Measurements from ENCODE around the gene WNK1. TPM values are rescaled to one million over a fixed set of nuclear protein-coding genes. Genes with fewer than 3 reads are reported as not detected.

Gene WNK1
- total RNA-seq, 1 donor from 2014 or later, result 157 TPM

DNA sequence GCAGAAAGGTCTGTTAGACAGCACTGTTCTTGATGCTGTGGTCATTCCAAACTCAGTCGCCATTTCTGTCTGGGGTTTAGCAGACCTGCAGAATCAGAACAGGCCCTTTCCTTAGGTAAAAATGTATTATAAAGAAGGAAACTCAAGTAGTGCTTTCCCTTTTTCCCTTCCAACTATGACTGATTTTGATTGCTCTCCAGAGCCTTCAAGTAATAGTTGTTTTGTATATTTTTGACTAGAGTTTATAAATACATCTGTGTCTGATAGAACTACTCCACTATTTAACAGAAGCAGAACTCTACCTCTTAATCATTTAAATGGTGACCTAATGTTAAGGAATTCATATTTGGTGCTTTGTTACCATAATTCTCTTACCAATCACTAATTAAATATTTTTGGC is 74.0 kb downstream of the WNK1 start:
- DNase-seq (ENCODE audit: low read depth) (no peak), FAIRE-seq (no peak)
- H3K36me3 ChIP-seq (ENCODE audit: insufficient read depth, low read length), result peaks cover 11% of the 10 kb centered on the region
- H3K4me1 ChIP-seq (ENCODE audit: insufficient read depth, low read length), result no peaks in the 10 kb centered on the region
- H3K4me3 Mint-ChIP-seq (ENCODE audit: unreplicated experiment), result no peak overlapping the region
- H3K27me3 Mint-ChIP-seq (ENCODE audit: low read depth, unreplicated experiment), result no peaks in the 10 kb centered on the region
- H3K27ac ChIP-seq (ENCODE audit: low read depth, low read length), result no peak overlapping the region
- no peak overlapping the region for H3K4me3 ChIP-seq (ENCODE audit: insufficient read depth, low read depth, low read length)
- H3K9me3 Mint-ChIP-seq (ENCODE audit: unreplicated experiment), result no peaks in the 10 kb centered on the region
- no peak overlapping the region for H3K9ac ChIP-seq (ENCODE audit: low read length)
- H3K79me2 ChIP-seq (ENCODE audit: insufficient read depth, low read length), result peaks cover 60% of the 10 kb centered on the region
- H3K4me2 ChIP-seq (ENCODE audit: low read length), result no peak overlapping the region
- no peak overlapping the region for H2AFZ ChIP-seq (ENCODE audit: low read depth, low read length)
- no peaks in the 10 kb centered on the region for H3K27me3 ChIP-seq (ENCODE audit: insufficient read depth, low read length)
- H4K20me1 ChIP-seq (ENCODE audit: insufficient read depth, low read length), result peaks cover 44% of the 10 kb centered on the region
- TF ChIP-seq, protein P1, sequence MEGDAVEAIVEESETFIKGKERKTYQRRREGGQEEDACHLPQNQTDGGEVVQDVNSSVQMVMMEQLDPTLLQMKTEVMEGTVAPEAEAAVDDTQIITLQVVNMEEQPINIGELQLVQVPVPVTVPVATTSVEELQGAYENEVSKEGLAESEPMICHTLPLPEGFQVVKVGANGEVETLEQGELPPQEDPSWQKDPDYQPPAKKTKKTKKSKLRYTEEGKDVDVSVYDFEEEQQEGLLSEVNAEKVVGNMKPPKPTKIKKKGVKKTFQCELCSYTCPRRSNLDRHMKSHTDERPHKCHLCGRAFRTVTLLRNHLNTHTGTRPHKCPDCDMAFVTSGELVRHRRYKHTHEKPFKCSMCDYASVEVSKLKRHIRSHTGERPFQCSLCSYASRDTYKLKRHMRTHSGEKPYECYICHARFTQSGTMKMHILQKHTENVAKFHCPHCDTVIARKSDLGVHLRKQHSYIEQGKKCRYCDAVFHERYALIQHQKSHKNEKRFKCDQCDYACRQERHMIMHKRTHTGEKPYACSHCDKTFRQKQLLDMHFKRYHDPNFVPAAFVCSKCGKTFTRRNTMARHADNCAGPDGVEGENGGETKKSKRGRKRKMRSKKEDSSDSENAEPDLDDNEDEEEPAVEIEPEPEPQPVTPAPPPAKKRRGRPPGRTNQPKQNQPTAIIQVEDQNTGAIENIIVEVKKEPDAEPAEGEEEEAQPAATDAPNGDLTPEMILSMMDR (IDR thresholded peaks at IDR 0.05; ENCODE audit: insufficient read depth, low read depth, low read length), result no peak
- TF ChIP-seq EZH2 (IDR thresholded peaks at IDR 0.05; ENCODE audit: insufficient read depth, low read length), result no peak
- H3K4me1 Mint-ChIP-seq (ENCODE audit: low read depth, unreplicated experiment), result peaks cover 6% of the 10 kb centered on the region
- H3K36me3 Mint-ChIP-seq (ENCODE audit: low read depth, unreplicated experiment), result peaks cover 16% of the 10 kb centered on the region
- no peaks in the 10 kb centered on the region for H3K9me3 ChIP-seq (ENCODE audit: insufficient read depth, low read depth, low read length)
- H3K27ac Mint-ChIP-seq (ENCODE audit: unreplicated experiment), result no peak overlapping the region

DNA sequence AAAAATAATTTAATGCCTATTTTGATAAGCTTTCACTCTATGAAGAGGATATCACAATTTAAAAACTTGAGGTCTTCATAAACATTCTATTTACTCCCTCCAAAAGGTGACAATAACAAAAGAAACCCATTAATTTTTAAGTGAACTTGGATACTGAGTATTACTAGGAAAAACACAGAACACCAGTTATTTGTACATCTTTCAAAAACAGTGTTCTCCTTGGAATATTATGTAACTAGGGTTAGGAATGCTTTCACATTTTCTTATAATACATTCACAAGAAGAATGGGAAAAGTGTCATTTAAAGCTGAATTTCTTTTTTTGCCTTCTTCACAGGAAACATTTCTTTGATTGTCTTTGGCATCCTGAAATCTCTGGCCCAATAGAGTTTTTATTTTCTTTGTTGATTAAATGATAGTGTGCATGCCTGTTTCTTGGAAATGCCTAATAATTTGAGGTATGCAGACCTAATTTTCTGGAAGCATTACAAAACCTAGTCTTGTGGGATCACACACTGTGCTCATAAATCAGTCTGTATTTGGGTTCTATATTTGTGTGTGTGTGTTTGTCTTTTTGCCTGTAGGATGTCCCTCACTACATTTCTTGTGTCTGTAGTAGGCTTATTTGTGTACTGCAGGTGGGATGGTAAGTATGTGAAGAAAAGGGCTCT is 76.5 kb downstream of the WNK1 start:
- Mint-ChIP-seq H3K4me1 (ENCODE audit: low read depth, unreplicated experiment) (no peaks in the 10 kb centered on the region), H3K27ac (ENCODE audit: unreplicated experiment) (no peak overlapping the region), H3K27me3 (ENCODE audit: low read depth, unreplicated experiment) (no peaks in the 10 kb centered on the region), H3K4me3 (ENCODE audit: unreplicated experiment) (no peak overlapping the region), H3K9me3 (ENCODE audit: unreplicated experiment) (no peaks in the 10 kb centered on the region), H3K36me3 (ENCODE audit: low read depth, unreplicated experiment) (peaks cover 17% of the 10 kb centered on the region)
- Histone ChIP-seq H4K20me1 (ENCODE audit: insufficient read depth, low read length) (peaks cover 32% of the 10 kb centered on the region), H3K4me1 (ENCODE audit: insufficient read depth, low read length) (no peaks in the 10 kb centered on the region), H3K36me3 (ENCODE audit: insufficient read depth, low read length) (peaks cover 11% of the 10 kb centered on the region), H3K79me2 (ENCODE audit: insufficient read depth, low read length) (peaks cover 36% of the 10 kb centered on the region), H2AFZ (ENCODE audit: low read depth, low read length) (no peak overlapping the region), H3K27me3 (ENCODE audit: insufficient read depth, low read length) (no peaks in the 10 kb centered on the region), H3K4me3 (ENCODE audit: insufficient read depth, low read depth, low read length) (no peak overlapping the region), H3K9ac (ENCODE audit: low read length) (no peak overlapping the region), H3K4me2 (ENCODE audit: low read length) (no peak overlapping the region), H3K27ac (ENCODE audit: low read depth, low read length) (no peak overlapping the region), H3K9me3 (ENCODE audit: insufficient read depth, low read depth, low read length) (no peaks in the 10 kb centered on the region)
- TF ChIP-seq, protein P1 (IDR thresholded peaks at IDR 0.05; ENCODE audit: insufficient read depth, low read depth, low read length), result no peak
- no peak for TF ChIP-seq EZH2 (IDR thresholded peaks at IDR 0.05; ENCODE audit: insufficient read depth, low read length)
- peak; percentile 44 for DNase-seq (ENCODE audit: low read depth)
- FAIRE-seq, result no peak

DNA sequence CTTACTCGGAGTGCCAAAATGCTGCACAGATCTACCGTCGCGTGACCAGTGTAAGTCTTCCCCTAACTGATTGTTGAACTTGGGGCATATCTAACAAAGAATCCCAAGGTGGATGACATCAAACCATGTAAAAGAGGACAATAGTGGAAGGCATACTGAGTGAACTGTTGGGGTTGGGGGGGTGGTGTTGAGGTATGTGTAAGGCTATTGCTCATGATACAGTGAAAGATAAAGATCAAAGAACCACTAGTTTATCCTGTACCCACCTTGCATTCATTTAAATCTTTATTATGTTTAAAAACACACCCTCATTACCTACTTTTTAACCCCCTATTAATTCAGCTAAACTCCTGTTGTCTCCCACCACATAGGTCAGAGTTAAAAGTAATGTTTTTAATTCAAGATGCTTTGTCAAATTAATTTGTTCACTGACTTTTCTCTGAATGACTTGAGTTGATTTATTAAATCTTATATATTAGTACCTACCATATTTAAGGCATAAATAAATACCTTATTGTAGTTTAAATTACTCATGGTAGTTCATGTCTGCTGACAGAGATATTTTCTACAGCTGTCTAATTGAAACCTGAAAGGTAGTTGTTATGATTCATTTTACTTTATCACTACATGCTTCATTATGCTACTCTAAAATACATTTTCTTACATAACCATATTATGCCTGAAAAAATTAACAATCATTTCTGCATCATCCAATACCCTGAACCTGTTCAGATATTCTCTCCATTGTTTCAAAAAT is 77.9 kb downstream of the WNK1 start:
- no peak overlapping the region for H2AFZ ChIP-seq (ENCODE audit: low read depth, low read length)
- no peak for TF ChIP-seq EZH2 (IDR thresholded peaks at IDR 0.05; ENCODE audit: insufficient read depth, low read length)
- TF ChIP-seq, protein P1 (IDR thresholded peaks at IDR 0.05; ENCODE audit: insufficient read depth, low read depth, low read length), result no peak
- FAIRE-seq (no peak), DNase-seq (ENCODE audit: low read depth) (no peak)
- H3K9me3 Mint-ChIP-seq (ENCODE audit: unreplicated experiment), result no peaks in the 10 kb centered on the region
- H3K4me2 ChIP-seq (ENCODE audit: low read length), result no peak overlapping the region
- H3K79me2 ChIP-seq (ENCODE audit: insufficient read depth, low read length), result peaks cover 23% of the 10 kb centered on the region
- no peak overlapping the region for H3K27ac ChIP-seq (ENCODE audit: low read depth, low read length)
- no peaks in the 10 kb centered on the region for H3K4me1 Mint-ChIP-seq (ENCODE audit: low read depth, unreplicated experiment)
- H3K36me3 Mint-ChIP-seq (ENCODE audit: low read depth, unreplicated experiment), result peaks cover 21% of the 10 kb centered on the region
- no peak overlapping the region for H3K27ac Mint-ChIP-seq (ENCODE audit: unreplicated experiment)
- no peaks in the 10 kb centered on the region for H3K4me1 ChIP-seq (ENCODE audit: insufficient read depth, low read length)
- peaks cover 11% of the 10 kb centered on the region for H3K36me3 ChIP-seq (ENCODE audit: insufficient read depth, low read length)
- H3K9me3 ChIP-seq (ENCODE audit: insufficient read depth, low read depth, low read length), result no peaks in the 10 kb centered on the region
- no peak overlapping the region for H3K4me3 Mint-ChIP-seq (ENCODE audit: unreplicated experiment)
- H4K20me1 ChIP-seq (ENCODE audit: insufficient read depth, low read length), result peaks cover 28% of the 10 kb centered on the region
- no peaks in the 10 kb centered on the region for H3K27me3 Mint-ChIP-seq (ENCODE audit: low read depth, unreplicated experiment)
- H3K9ac ChIP-seq (ENCODE audit: low read length), result no peak overlapping the region
- no peaks in the 10 kb centered on the region for H3K27me3 ChIP-seq (ENCODE audit: insufficient read depth, low read length)
- no peak overlapping the region for H3K4me3 ChIP-seq (ENCODE audit: insufficient read depth, low read depth, low read length)

All from astrocyte (in vitro differentiated cells and primary cell).